ENCODE data around the gene PLCB1.
"Not testable (repeated sequence)": the region's sequence is repeated elsewhere in the genome, so short reads cannot be mapped to it uniquely, and the experiment has no call there.

Gene PLCB1

GRCh38 chr20:8361779-8362178 lies 229.7 kb downstream of the PLCB1 start:
- Histone ChIP-seq H3K9me3 (ENCODE audit: control insufficient read depth, insufficient read depth, low read length) (no peaks in the 10 kb centered on the region), H3K36me3 (ENCODE audit: insufficient read depth, low read length) (no peaks in the 10 kb centered on the region), H3K4me1 (ENCODE audit: insufficient read depth, low read length) (peaks cover 19% of the 10 kb centered on the region), H3K9ac (ENCODE audit: low read depth, low read length) (no peak overlapping the region)

GRCh38 chr20:8362457-8362856 lies 230.4 kb downstream of the PLCB1 start:
- Histone ChIP-seq H3K9ac (ENCODE audit: low read depth, low read length) (no peak overlapping the region), H3K4me1 (ENCODE audit: insufficient read depth, low read length) (peaks cover 19% of the 10 kb centered on the region), H3K9me3 (ENCODE audit: control insufficient read depth, insufficient read depth, low read length) (no peaks in the 10 kb centered on the region), H3K36me3 (ENCODE audit: insufficient read depth, low read length) (no peaks in the 10 kb centered on the region)

GRCh38 chr20:8363970-8364733 lies 232.1 kb downstream of the PLCB1 start:
- H3K36me3 ChIP-seq (ENCODE audit: insufficient read depth, low read length), result no peaks in the 10 kb centered on the region
- H3K9ac ChIP-seq (ENCODE audit: low read depth, low read length), result no peak overlapping the region
- no peaks in the 10 kb centered on the region for H3K9me3 ChIP-seq (ENCODE audit: control insufficient read depth, insufficient read depth, low read length)
- H3K4me1 ChIP-seq (ENCODE audit: insufficient read depth, low read length), result peaks cover 19% of the 10 kb centered on the region

GRCh38 chr20:8364734-8365078 lies 232.6 kb downstream of the PLCB1 start:
- H3K9ac ChIP-seq (ENCODE audit: low read depth, low read length), result no peak overlapping the region
- no peaks in the 10 kb centered on the region for H3K9me3 ChIP-seq (ENCODE audit: control insufficient read depth, insufficient read depth, low read length)
- no peaks in the 10 kb centered on the region for H3K36me3 ChIP-seq (ENCODE audit: insufficient read depth, low read length)
- peaks cover 19% of the 10 kb centered on the region for H3K4me1 ChIP-seq (ENCODE audit: insufficient read depth, low read length)

- no peak overlapping the region for H3K9ac ChIP-seq (ENCODE audit: low read depth, low read length)
- H3K9me3 ChIP-seq (ENCODE audit: control insufficient read depth, insufficient read depth, low read length), result no peaks in the 10 kb centered on the region
- peaks cover 10% of the 10 kb centered on the region for H3K4me1 ChIP-seq (ENCODE audit: insufficient read depth, low read length)
- no peaks in the 10 kb centered on the region for H3K36me3 ChIP-seq (ENCODE audit: insufficient read depth, low read length)
These were observed 233.6 kb downstream of the PLCB1 start for GRCh38 chr20:8365634-8366033.

DNA sequence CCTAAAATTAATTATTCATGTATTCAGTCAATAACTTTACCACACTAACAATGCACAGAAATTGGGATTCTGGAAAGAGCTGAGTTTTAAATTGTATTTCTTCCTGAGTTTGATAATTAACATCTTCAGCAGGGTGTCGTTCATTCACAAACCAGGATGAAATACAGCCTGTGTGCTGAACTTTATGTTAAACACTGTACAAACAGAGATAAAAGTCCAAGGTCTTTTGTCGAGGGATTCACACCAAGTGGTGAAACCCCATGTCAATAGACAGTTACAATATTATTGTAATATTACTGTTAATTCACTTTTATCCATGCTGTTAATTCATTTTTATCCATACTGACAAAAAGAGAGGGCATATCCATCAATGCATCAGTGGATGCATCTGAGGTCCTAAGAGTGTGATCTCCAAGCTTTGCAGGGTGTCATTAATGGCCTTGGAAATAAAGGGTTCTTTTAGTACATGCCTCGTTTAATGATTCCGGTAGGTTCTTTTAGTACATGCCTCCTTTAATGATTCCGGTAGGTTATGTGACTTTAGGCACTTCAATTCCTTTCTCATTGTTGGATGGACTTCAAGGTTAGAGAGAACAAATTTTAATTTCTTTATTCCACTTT lies 234.3 kb downstream of the PLCB1 start:
- no peak overlapping the region for H3K9ac ChIP-seq (ENCODE audit: low read depth, low read length)
- no peaks in the 10 kb centered on the region for H3K36me3 ChIP-seq (ENCODE audit: insufficient read depth, low read length)
- peaks cover 2% of the 10 kb centered on the region for H3K4me1 ChIP-seq (ENCODE audit: insufficient read depth, low read length)
- H3K9me3 ChIP-seq (ENCODE audit: control insufficient read depth, insufficient read depth, low read length), result no peaks in the 10 kb centered on the region

DNA sequence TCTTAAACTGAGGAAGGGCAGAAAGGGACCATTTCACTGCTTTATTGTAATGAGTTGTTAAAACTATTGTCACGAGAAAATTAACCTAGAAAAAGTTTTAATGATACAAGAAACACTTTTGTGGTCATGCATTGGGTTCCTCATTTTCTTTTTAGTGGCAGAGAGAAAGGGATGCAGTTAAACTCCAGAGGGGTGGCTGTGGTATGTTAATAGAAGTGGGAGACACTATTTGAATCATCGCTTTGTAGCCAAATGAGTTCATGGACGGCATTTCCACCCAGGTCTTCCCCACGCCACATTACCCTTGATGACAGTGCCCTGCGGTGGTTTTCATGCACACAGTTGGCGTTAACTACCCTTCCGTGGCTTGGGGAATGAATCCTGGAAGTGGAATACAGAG lies 235.6 kb downstream of the PLCB1 start:
- Histone ChIP-seq H3K9ac (ENCODE audit: low read depth, low read length) (no peak overlapping the region), H3K36me3 (ENCODE audit: insufficient read depth, low read length) (no peaks in the 10 kb centered on the region), H3K9me3 (ENCODE audit: control insufficient read depth, insufficient read depth, low read length) (no peaks in the 10 kb centered on the region), H3K4me1 (ENCODE audit: insufficient read depth, low read length) (no peaks in the 10 kb centered on the region)

DNA sequence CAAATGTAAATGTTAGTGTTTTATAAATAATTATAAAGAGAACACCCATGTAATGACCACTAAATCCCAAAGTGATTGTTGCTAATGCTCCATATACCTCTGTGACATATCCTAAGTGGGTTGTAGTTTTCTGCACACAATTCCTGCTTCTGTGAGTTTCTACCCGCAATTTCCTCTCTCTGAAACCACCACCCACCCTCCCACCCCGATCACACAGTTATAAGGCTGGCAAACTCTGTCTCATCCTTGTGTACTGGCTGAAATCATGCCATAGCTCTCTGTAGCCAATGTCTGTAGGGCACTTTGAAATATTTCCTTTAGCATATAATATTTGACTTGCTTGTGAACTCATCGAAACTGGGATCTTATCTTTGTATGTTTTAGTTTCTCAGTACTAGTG lies 236.6 kb downstream of the PLCB1 start:
- no peaks in the 10 kb centered on the region for H3K9me3 ChIP-seq (ENCODE audit: control insufficient read depth, insufficient read depth, low read length)
- H3K9ac ChIP-seq (ENCODE audit: low read depth, low read length), result no peak overlapping the region
- H3K36me3 ChIP-seq (ENCODE audit: insufficient read depth, low read length), result no peaks in the 10 kb centered on the region
- no peaks in the 10 kb centered on the region for H3K4me1 ChIP-seq (ENCODE audit: insufficient read depth, low read length)

DNA sequence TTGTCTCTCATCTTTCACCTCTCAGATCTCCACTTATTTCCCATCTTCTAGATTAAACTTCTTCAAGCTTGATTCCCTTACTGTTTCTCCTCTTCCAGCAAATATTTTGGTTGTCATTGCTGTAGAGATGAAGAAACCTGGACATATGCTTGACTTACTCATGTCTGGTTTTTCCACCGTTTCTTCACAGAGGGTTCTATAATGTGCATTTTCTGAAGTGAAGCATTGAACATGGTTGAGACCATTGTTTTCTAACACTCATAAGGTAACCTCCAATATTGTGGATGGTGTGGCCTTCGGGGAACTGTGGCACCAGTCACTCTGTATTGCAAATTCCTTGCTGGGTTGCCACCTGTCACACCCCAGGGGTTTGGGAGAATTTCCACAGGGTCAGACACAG lies 237.2 kb downstream of the PLCB1 start:
- Histone ChIP-seq H3K9ac (ENCODE audit: low read depth, low read length) (no peak overlapping the region), H3K9me3 (ENCODE audit: control insufficient read depth, insufficient read depth, low read length) (no peaks in the 10 kb centered on the region), H3K36me3 (ENCODE audit: insufficient read depth, low read length) (no peaks in the 10 kb centered on the region), H3K4me1 (ENCODE audit: insufficient read depth, low read length) (no peaks in the 10 kb centered on the region)

GRCh38 chr20:8370774-8371173 lies 238.7 kb downstream of the PLCB1 start:
- no peaks in the 10 kb centered on the region for H3K4me1 ChIP-seq (ENCODE audit: insufficient read depth, low read length)
- no peaks in the 10 kb centered on the region for H3K9me3 ChIP-seq (ENCODE audit: control insufficient read depth, insufficient read depth, low read length)
- no peaks in the 10 kb centered on the region for H3K36me3 ChIP-seq (ENCODE audit: insufficient read depth, low read length)
- H3K9ac ChIP-seq (ENCODE audit: low read depth, low read length), result no peak overlapping the region

DNA sequence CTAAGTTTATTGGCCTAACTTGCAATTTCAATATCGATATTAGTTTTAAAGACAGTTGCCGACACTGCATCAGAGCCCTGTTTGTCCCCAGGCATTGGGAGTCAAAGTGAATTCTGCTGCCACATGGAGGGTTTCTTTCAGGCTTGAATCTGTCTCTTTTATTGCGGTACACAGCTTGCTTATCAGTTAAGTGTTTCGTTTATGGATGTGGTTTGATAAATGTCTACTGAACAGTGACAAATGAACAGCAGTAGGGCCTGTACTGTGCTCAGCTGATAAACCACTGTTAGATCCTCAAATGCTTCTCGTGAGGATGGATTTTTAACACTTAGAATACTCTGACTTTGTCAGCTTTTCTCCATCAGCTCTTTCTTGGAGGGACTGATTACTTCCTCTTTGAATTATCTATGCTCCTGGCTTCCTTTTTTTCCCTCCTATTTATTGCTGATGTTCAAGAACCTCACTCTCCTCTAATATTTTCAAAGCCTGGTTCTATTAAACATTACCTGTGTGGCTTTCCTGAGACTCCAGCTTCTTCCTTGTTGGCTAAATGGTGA lies 240.8 kb downstream of the PLCB1 start:
- Histone ChIP-seq H3K36me3 (ENCODE audit: insufficient read depth, low read length) (no peaks in the 10 kb centered on the region), H3K9ac (ENCODE audit: low read depth, low read length) (no peak overlapping the region), H3K9me3 (ENCODE audit: control insufficient read depth, insufficient read depth, low read length) (no peaks in the 10 kb centered on the region), H3K4me1 (ENCODE audit: insufficient read depth, low read length) (no peaks in the 10 kb centered on the region)

GRCh38 chr20:8373579-8373978 lies 241.5 kb downstream of the PLCB1 start:
- Histone ChIP-seq H3K36me3 (ENCODE audit: insufficient read depth, low read length) (no peaks in the 10 kb centered on the region), H3K9me3 (ENCODE audit: control insufficient read depth, insufficient read depth, low read length) (no peaks in the 10 kb centered on the region), H3K4me1 (ENCODE audit: insufficient read depth, low read length) (no peaks in the 10 kb centered on the region), H3K9ac (ENCODE audit: low read depth, low read length) (no peak overlapping the region)

GRCh38 chr20:8375898-8376297 lies 243.8 kb downstream of the PLCB1 start:
- Histone ChIP-seq H3K36me3 (ENCODE audit: insufficient read depth, low read length) (no peaks in the 10 kb centered on the region), H3K4me1 (ENCODE audit: insufficient read depth, low read length) (no peaks in the 10 kb centered on the region), H3K9me3 (ENCODE audit: control insufficient read depth, insufficient read depth, low read length) (no peaks in the 10 kb centered on the region), H3K9ac (ENCODE audit: low read depth, low read length) (no peak overlapping the region)

DNA sequence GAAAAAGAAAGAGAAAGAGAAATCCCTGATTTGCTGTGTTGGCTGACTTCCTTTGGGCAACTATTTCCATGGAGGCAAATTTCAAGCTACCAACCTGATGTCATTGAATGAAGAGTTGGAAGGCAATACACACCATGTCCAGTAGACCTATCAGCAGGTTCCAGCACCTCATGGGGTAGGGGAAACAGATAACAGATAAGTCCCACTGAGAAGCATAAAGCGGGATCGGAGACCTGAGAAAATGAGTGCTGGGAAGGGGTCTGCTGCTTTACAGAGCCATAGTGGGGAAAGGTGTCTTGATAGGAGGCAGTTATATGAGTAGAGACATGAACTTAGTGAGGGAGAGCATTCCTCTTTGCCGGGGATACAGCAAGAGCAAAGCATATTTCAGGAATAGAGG lies 244.9 kb downstream of the PLCB1 start:
- H3K9me3 ChIP-seq (ENCODE audit: control insufficient read depth, insufficient read depth, low read length), result no peaks in the 10 kb centered on the region
- H3K4me1 ChIP-seq (ENCODE audit: insufficient read depth, low read length), result no peaks in the 10 kb centered on the region
- no peaks in the 10 kb centered on the region for H3K36me3 ChIP-seq (ENCODE audit: insufficient read depth, low read length)
- no peak overlapping the region for H3K9ac ChIP-seq (ENCODE audit: low read depth, low read length)

GRCh38 chr20:8379125-8379524 lies 247.1 kb downstream of the PLCB1 start:
- H3K36me3 ChIP-seq (ENCODE audit: insufficient read depth, low read length); H3K9ac ChIP-seq (ENCODE audit: low read depth, low read length); H3K4me1 ChIP-seq (ENCODE audit: insufficient read depth, low read length); H3K9me3 ChIP-seq (ENCODE audit: control insufficient read depth, insufficient read depth, low read length): not testable (repeated sequence)

All from ES-I3 (cell line).